Fibroblast of lung (primary cell): Measurements from ENCODE around the gene ITGBL1. TPM values are rescaled to one million over a fixed set of nuclear protein-coding genes. Genes with fewer than 3 reads are reported as not detected.
A peak's percentile ranks its signal among the peaks of the same experiment; 100 is the strongest.

Experiments
- DNase-seq, 2 donors: peaks; one replicate each; pipeline versions ENCODE4 v3.0.0 to v3.0.0-alpha.2; 2010; ENCODE audit warnings: low read depth in 2 of 2
- H2AFZ ChIP-seq: 2 replicates; pipeline ENCODE4 v1.5.1; 2012; ENCODE audit warnings: low read length, control low read depth, inconsistent platforms
- H3K27ac ChIP-seq: 2 replicates; pipeline ENCODE4 v1.5.1; 2011; ENCODE audit warnings: low read length, control low read depth; ENCODE audit not compliant: insufficient read depth
- H3K27me3 ChIP-seq: 2 replicates; pipeline ENCODE4 v1.5.1; 2011; ENCODE audit warnings: mild to moderate bottlenecking, low read length; ENCODE audit not compliant: control insufficient read depth, insufficient read depth
- H3K36me3 ChIP-seq: 2 replicates; pipeline ENCODE4 v1.5.1; 2011; ENCODE audit warnings: low read length; ENCODE audit not compliant: control insufficient read depth, insufficient read depth
- H3K4me1 ChIP-seq: 2 replicates; pipeline ENCODE4 v1.5.1; 2011; ENCODE audit warnings: low read length; ENCODE audit not compliant: control insufficient read depth, insufficient read depth; ENCODE audit errors: extremely low read depth
- H3K4me2 ChIP-seq: 2 replicates; pipeline ENCODE4 v1.5.1; 2011; ENCODE audit warnings: low read length, control low read depth; ENCODE audit not compliant: insufficient read depth; ENCODE audit errors: extremely low read depth
- H3K4me3 ChIP-seq, 4 experiments: fragments of 200-600 bp in 1 of 4; sonication (generic) in 1 of 4; replicated peaks in 1 of 4; 2 replicates each; pipeline ENCODE4 v1.5.1; 2011 to 2016; ENCODE audit warnings: low read length in 4 of 4, low read depth in 3 of 4, mild to moderate bottlenecking in 3 of 4, control low read depth in 2 of 4, inconsistent platforms in 1 of 4, mixed read lengths in 1 of 4; ENCODE audit not compliant: insufficient read depth in 1 of 4; ENCODE audit errors: control extremely low read depth in 1 of 4
- H3K79me2 ChIP-seq: 2 replicates; pipeline ENCODE4 v1.5.1; 2012; ENCODE audit warnings: mild to moderate bottlenecking, low read length, inconsistent platforms; ENCODE audit not compliant: control insufficient read depth, insufficient read depth
- H3K9ac ChIP-seq: 2 replicates; pipeline ENCODE4 v1.5.1; 2011; ENCODE audit warnings: mild to moderate bottlenecking, low read length, control low read depth; ENCODE audit not compliant: insufficient read depth
- H3K9me3 ChIP-seq: 2 replicates; pipeline ENCODE4 v1.5.1; 2012; ENCODE audit warnings: low read depth, low read length; ENCODE audit not compliant: control insufficient read depth, insufficient read depth
- H4K20me1 ChIP-seq: 2 replicates; pipeline ENCODE4 v1.5.1; 2011; ENCODE audit warnings: low read length; ENCODE audit not compliant: control insufficient read depth, insufficient read depth; ENCODE audit errors: extremely low read depth
- EZH2 ChIP-seq: IDR thresholded peaks from 2 replicates; pipeline ENCODE4 v1.5.1; 2012; ENCODE audit warnings: low read length, control low read depth, mild to moderate bottlenecking; ENCODE audit errors: missing control alignments
- polyA plus RNA-seq, 2 donors: library from polyadenylated mRNA; depleted of rRNA in 1 of 2; stranded (reverse) in 1 of 2; unstranded in 1 of 2; fragments of >200 nt; gene quantifications; 2 replicates each; pipeline ENCODE4 v1.2.1, GENCODE V29; 2011 to 2012; ENCODE audit warnings: missing spikeins in 1 of 2
- total RNA-seq: library from RNA; depleted of rRNA; stranded (reverse); fragments of >200 nt; gene quantifications from 2 replicates; pipeline ENCODE4 v1.2.1, GENCODE V29; 2014
- TF ChIP-seq, protein P1 (sequence below), 2 donors: IDR thresholded peaks in 1 of 2; conservative IDR thresholded peaks in 1 of 2; 1 replicate in 1 of 2; 2 replicates in 1 of 2; pipeline ENCODE4 v1.5.1; 2011 to 2012; ENCODE audit warnings: low read length in 2 of 2, control low read depth in 1 of 2, inconsistent platforms in 1 of 2, low read depth in 1 of 2, mild to moderate bottlenecking in 1 of 2

The ITGBL1 gene
- total and polyA plus RNA-seq, 2 donors (not counting 1 experiment from before 2014, with no cell fraction given): 45.1 to 87.4 TPM

DNA sequence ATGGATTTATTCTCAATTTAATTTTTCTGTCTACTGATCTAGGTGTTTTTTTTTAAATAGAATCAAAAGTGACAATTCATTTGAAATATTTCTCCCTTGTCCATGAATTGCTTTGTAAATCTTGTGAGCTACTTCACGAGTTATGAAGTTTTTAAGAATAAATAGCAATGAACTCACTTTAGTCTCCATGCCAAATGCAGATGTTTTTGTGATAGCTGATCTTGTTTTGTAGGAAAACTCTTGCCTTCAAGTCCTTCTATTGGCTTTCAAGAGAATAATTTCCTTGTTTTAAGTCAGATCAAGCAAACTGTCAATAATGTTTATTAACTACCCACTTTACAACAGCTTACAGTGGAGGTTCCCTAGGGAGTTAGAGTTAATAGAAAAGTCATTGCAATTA is 99.8 kb downstream of the ITGBL1 start:
- Histone ChIP-seq H3K36me3 (no peaks in the 10 kb centered on the region), H3K4me2 (no peak overlapping the region), H3K27ac (no peak overlapping the region), H3K79me2 (no peaks in the 10 kb centered on the region), H2AFZ (no peak overlapping the region), H3K4me1 (no peaks in the 10 kb centered on the region), H4K20me1 (no peaks in the 10 kb centered on the region), H3K9me3 (no peaks in the 10 kb centered on the region), H3K4me3 (no peak overlapping the region), H3K9ac (no peak overlapping the region), H3K27me3 (no peaks in the 10 kb centered on the region)
- no peak for TF ChIP-seq EZH2
- TF ChIP-seq, protein P1, sequence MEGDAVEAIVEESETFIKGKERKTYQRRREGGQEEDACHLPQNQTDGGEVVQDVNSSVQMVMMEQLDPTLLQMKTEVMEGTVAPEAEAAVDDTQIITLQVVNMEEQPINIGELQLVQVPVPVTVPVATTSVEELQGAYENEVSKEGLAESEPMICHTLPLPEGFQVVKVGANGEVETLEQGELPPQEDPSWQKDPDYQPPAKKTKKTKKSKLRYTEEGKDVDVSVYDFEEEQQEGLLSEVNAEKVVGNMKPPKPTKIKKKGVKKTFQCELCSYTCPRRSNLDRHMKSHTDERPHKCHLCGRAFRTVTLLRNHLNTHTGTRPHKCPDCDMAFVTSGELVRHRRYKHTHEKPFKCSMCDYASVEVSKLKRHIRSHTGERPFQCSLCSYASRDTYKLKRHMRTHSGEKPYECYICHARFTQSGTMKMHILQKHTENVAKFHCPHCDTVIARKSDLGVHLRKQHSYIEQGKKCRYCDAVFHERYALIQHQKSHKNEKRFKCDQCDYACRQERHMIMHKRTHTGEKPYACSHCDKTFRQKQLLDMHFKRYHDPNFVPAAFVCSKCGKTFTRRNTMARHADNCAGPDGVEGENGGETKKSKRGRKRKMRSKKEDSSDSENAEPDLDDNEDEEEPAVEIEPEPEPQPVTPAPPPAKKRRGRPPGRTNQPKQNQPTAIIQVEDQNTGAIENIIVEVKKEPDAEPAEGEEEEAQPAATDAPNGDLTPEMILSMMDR (conservative IDR thresholded peaks at IDR 0.05 in 1 of 2, IDR thresholded peaks at IDR 0.05 in 1 of 2; ENCODE audit: low read depth in 1 of 2, low read length in 2 of 2): no peak
- DNase-seq: no peak

DNA sequence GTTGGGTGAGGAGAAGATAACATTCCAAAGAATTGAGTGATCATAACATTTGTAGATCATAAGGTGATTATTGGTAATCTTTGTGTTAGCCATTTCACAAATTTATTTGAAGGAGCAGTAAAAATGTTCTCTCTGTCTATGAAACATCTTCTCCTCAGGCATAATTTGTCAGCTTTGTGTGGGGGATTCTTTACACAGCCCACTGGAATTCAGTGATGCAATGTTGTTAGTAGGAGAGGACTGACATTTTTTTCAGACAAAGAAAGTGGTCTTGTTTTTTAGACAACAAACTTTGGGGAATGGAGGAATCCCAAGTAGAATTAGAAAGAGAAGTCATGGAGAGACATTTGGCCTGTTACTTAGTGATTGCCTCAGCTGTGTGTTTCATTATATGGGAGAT is 100.3 kb downstream of the ITGBL1 start:
- Histone ChIP-seq H3K9ac (no peak overlapping the region), H3K27me3 (no peaks in the 10 kb centered on the region), H3K4me2 (no peak overlapping the region), H3K9me3 (no peaks in the 10 kb centered on the region), H3K36me3 (no peaks in the 10 kb centered on the region), H4K20me1 (no peaks in the 10 kb centered on the region), H3K27ac (no peak overlapping the region), H3K79me2 (no peaks in the 10 kb centered on the region), H3K4me1 (no peaks in the 10 kb centered on the region), H2AFZ (no peak overlapping the region), H3K4me3 (no peak overlapping the region)
- no peak for TF ChIP-seq EZH2
- TF ChIP-seq, protein P1 (conservative IDR thresholded peaks at IDR 0.05 in 1 of 2, IDR thresholded peaks at IDR 0.05 in 1 of 2; ENCODE audit: low read depth in 1 of 2, low read length in 2 of 2): no peak
- peak; percentile 46 to 57 for DNase-seq

DNA sequence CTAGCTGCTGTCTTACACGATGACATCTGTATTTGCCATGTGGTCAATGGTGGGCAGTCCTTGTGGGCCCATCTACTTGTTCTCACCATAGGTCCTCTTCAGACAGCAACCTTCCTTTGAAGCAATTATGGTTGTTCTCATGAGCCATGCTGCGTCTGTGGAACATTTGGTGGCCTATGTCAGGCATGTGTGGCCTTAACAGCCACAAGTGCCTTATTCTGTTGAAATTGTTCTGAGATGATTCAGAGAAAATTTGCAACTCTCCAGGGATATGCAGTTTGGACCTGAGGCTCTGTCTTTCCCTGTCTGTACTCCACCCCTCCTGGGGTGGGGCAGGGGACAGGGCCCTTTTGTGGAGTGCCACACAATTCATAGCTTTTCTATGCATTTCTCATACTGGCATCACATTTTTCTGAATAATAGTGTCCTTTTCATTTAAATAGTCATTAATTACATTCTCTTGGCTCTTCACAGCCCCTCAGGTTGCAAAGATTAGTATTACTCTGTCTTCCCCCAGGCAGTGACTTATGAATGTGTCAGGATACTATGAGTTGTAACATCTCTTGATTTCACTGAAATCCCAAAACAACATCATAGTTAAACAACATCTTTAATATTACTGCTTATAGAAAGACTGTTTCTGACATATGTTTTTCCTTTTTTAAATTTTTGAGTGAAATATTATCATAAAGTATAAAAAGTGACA is 102.1 kb downstream of the ITGBL1 start:
- no peak for DNase-seq
- no peak overlapping the region for H3K9ac ChIP-seq
- no peak overlapping the region for H3K4me3 ChIP-seq
- no peaks in the 10 kb centered on the region for H3K36me3 ChIP-seq
- no peak overlapping the region for H3K27ac ChIP-seq
- no peaks in the 10 kb centered on the region for H3K79me2 ChIP-seq
- TF ChIP-seq, protein P1 (conservative IDR thresholded peaks at IDR 0.05 in 1 of 2, IDR thresholded peaks at IDR 0.05 in 1 of 2; ENCODE audit: low read depth in 1 of 2, low read length in 2 of 2): no peak
- TF ChIP-seq EZH2: no peak
- no peaks in the 10 kb centered on the region for H3K4me1 ChIP-seq
- H4K20me1 ChIP-seq: no peaks in the 10 kb centered on the region
- H3K27me3 ChIP-seq: no peaks in the 10 kb centered on the region
- H3K9me3 ChIP-seq: no peaks in the 10 kb centered on the region
- H2AFZ ChIP-seq: no peak overlapping the region
- H3K4me2 ChIP-seq: no peak overlapping the region
